H1 (cell line): ENCODE measurements around the gene RPUSD2. TPM values are rescaled to one million over a fixed set of nuclear protein-coding genes. Genes with fewer than 3 reads are reported as not detected.

Experiments
- EZH2 ChIP-seq: fragments of 200-600 bp; sonication (generic); IDR thresholded peaks from 2 replicates; pipeline ENCODE4 v1.7.1; 2012; ENCODE audit warnings: low read depth, mild to moderate bottlenecking, moderate library complexity, low read length, inconsistent platforms; ENCODE audit not compliant: severe bottlenecking
- HDAC6 ChIP-seq: IDR thresholded peaks from one replicate; pipeline ENCODE4 v1.7.1; 2012; ENCODE audit warnings: low read depth, mild to moderate bottlenecking, inconsistent platforms, low read length, moderate library complexity
- KDM5A ChIP-seq: fragments of 200-600 bp; IDR thresholded peaks from 2 replicates; pipeline ENCODE4 v1.7.1; 2012; ENCODE audit warnings: mild to moderate bottlenecking, low read length, inconsistent platforms, mixed read lengths
- NRF1 ChIP-seq: IDR thresholded peaks from 2 replicates; pipeline ENCODE4 v1.6.1; 2011; ENCODE audit warnings: mild to moderate bottlenecking, low read depth, low read length, improper control_type of control experiment
- SIX5 ChIP-seq: IDR thresholded peaks from 2 replicates; pipeline ENCODE4 v1.6.1; 2011; ENCODE audit warnings: mild to moderate bottlenecking, low read depth, low read length
- SRF ChIP-seq: IDR thresholded peaks from 2 replicates; pipeline ENCODE4 v1.6.1; 2011; ENCODE audit warnings: mild to moderate bottlenecking, low read depth, low read length, moderate library complexity
- TBP ChIP-seq: IDR thresholded peaks from 2 replicates; pipeline ENCODE4 v1.6.1; 2011; ENCODE audit warnings: low read depth, low read length, improper control_type of control experiment
- TCF12 ChIP-seq: IDR thresholded peaks from 2 replicates; pipeline ENCODE4 v1.6.1; 2011; ENCODE audit warnings: low read depth, mild to moderate bottlenecking, low read length
- ZNF274 ChIP-seq: IDR thresholded peaks from 2 replicates; pipeline ENCODE4 v1.7.0; 2012; ENCODE audit warnings: low read length, borderline replicate concordance; ENCODE audit errors: extremely low read depth
- polyA plus RNA-seq, 7 experiments: library from polyadenylated mRNA; depleted of rRNA in 3 of 7; stranded (reverse) in 5 of 7; unstranded in 2 of 7; fragments of >200 nt in 5 of 7; fragments of 200-250 nt in 2 of 7; gene quantifications; 1 replicate in 5 of 7; 2 replicates in 1 of 7; 4 replicates in 1 of 7; pipeline versions ENCODE4 v1.2.1 to v1.2.3, GENCODE V29; 2011 to 2013; ENCODE audit warnings: missing spikeins in 2 of 7, mixed read lengths in 2 of 7
- total RNA-seq: library from RNA; stranded (reverse); fragmentation: NEBNext Ultra II Directional; extraction: Animal tissue kit (Norgen Biotek cat#: 25700); gene quantifications from 2 replicates; pipeline ENCODE4 v1.2.1, GENCODE V29; 2021
- TF ChIP-seq, protein P1 (sequence below): fragments of 300-600 bp; sonication (generic); IDR thresholded peaks from 2 replicates; pipeline ENCODE4 v1.7.1; 2012; ENCODE audit warnings: low read length, moderate library complexity, mild to moderate bottlenecking, inconsistent platforms; ENCODE audit not compliant: insufficient replicate concordance

The RPUSD2 gene
- total and polyA plus RNA-seq, 2 of the 8 experiments (the other 6 are each of a cell fraction or from before 2014, with no cell fraction given), result 14.5 to 28.5 TPM

DNA sequence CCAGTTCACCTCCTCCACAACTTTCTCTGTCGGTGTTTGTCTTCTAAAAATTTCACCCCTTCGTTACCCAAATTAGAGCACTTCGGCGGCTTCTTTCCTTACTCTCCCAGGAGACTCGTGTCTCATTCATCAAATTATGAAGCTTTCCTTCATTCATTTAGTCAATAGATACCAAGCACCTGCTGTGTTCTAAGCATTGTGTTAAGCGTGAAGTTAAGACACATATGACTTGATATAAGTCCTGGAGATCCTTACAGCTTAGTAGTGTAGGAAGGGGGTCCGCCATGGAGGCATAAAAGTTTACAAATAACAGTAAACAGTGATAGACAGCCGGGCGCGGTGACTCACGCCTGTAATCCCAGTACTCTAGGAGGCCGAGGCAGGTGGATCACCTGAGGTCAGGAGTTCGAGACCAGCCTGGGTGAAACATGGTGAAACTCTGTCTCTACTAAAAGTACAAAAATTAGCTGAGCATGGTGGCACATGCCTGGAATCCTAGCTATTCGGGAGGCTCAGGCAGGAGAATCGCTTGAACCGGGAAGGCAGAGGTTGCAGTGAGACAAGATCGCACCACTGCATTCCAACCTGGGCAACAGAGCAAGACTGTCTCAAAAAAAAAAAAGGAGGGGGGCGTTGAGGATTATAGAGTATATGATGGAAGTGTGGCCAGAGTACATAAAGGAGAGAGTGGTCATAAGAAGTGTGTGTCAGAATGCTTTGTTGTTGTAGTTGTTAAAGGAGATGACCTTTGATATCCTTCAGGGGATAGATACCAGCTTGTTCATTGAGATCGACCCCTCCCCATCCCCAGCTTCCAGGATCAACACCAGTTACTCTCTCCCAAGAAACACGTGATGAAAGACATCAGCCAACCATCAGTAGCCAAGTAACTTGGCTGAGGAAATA is 3.5 kb upstream of the RPUSD2 start (continued):
- TF ChIP-seq, protein P1, sequence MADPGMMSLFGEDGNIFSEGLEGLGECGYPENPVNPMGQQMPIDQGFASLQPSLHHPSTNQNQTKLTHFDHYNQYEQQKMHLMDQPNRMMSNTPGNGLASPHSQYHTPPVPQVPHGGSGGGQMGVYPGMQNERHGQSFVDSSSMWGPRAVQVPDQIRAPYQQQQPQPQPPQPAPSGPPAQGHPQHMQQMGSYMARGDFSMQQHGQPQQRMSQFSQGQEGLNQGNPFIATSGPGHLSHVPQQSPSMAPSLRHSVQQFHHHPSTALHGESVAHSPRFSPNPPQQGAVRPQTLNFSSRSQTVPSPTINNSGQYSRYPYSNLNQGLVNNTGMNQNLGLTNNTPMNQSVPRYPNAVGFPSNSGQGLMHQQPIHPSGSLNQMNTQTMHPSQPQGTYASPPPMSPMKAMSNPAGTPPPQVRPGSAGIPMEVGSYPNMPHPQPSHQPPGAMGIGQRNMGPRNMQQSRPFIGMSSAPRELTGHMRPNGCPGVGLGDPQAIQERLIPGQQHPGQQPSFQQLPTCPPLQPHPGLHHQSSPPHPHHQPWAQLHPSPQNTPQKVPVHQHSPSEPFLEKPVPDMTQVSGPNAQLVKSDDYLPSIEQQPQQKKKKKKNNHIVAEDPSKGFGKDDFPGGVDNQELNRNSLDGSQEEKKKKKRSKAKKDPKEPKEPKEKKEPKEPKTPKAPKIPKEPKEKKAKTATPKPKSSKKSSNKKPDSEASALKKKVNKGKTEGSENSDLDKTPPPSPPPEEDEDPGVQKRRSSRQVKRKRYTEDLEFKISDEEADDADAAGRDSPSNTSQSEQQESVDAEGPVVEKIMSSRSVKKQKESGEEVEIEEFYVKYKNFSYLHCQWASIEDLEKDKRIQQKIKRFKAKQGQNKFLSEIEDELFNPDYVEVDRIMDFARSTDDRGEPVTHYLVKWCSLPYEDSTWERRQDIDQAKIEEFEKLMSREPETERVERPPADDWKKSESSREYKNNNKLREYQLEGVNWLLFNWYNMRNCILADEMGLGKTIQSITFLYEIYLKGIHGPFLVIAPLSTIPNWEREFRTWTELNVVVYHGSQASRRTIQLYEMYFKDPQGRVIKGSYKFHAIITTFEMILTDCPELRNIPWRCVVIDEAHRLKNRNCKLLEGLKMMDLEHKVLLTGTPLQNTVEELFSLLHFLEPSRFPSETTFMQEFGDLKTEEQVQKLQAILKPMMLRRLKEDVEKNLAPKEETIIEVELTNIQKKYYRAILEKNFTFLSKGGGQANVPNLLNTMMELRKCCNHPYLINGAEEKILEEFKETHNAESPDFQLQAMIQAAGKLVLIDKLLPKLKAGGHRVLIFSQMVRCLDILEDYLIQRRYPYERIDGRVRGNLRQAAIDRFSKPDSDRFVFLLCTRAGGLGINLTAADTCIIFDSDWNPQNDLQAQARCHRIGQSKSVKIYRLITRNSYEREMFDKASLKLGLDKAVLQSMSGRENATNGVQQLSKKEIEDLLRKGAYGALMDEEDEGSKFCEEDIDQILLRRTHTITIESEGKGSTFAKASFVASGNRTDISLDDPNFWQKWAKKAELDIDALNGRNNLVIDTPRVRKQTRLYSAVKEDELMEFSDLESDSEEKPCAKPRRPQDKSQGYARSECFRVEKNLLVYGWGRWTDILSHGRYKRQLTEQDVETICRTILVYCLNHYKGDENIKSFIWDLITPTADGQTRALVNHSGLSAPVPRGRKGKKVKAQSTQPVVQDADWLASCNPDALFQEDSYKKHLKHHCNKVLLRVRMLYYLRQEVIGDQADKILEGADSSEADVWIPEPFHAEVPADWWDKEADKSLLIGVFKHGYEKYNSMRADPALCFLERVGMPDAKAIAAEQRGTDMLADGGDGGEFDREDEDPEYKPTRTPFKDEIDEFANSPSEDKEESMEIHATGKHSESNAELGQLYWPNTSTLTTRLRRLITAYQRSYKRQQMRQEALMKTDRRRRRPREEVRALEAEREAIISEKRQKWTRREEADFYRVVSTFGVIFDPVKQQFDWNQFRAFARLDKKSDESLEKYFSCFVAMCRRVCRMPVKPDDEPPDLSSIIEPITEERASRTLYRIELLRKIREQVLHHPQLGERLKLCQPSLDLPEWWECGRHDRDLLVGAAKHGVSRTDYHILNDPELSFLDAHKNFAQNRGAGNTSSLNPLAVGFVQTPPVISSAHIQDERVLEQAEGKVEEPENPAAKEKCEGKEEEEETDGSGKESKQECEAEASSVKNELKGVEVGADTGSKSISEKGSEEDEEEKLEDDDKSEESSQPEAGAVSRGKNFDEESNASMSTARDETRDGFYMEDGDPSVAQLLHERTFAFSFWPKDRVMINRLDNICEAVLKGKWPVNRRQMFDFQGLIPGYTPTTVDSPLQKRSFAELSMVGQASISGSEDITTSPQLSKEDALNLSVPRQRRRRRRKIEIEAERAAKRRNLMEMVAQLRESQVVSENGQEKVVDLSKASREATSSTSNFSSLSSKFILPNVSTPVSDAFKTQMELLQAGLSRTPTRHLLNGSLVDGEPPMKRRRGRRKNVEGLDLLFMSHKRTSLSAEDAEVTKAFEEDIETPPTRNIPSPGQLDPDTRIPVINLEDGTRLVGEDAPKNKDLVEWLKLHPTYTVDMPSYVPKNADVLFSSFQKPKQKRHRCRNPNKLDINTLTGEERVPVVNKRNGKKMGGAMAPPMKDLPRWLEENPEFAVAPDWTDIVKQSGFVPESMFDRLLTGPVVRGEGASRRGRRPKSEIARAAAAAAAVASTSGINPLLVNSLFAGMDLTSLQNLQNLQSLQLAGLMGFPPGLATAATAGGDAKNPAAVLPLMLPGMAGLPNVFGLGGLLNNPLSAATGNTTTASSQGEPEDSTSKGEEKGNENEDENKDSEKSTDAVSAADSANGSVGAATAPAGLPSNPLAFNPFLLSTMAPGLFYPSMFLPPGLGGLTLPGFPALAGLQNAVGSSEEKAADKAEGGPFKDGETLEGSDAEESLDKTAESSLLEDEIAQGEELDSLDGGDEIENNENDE, result no peak
- TF ChIP-seq KDM5A (no peak), HDAC6 (no peak), ZNF274 (no peak), SIX5 (no peak), EZH2 (no peak), TBP (no peak), SRF (no peak), NRF1 (no peak), TCF12 (no peak)
